RWPE2 (cell line): ENCODE results near the gene DNAH3.
"Not testable (repeated sequence)": the region's sequence is repeated elsewhere in the genome, so short reads cannot be mapped to it uniquely, and the experiment has no call there.

Source experiments
- ATAC-seq: fragments of 200-7000 bp; cut with Tn5 transposase; 3 replicates; pipeline ENCODE4 v1.9.1; 2021; ENCODE audit warnings: low read depth
- DNase-seq: peaks from one replicate; pipeline ENCODE4 v3.0.0-alpha.2; 2020; ENCODE audit warnings: low spot score
- H3K27ac ChIP-seq: fragments of 450-650 bp; 2 replicates; pipeline ENCODE4 v1.5.1; 2017; ENCODE audit warnings: mild to moderate bottlenecking; ENCODE audit not compliant: poor library complexity, severe bottlenecking
- H3K27me3 ChIP-seq: fragments of 250-450 bp; sonication (Bioruptor Pico); 2 replicates; pipeline ENCODE4 v1.5.1; 2021; ENCODE audit warnings: mild to moderate bottlenecking, moderate library complexity; ENCODE audit not compliant: insufficient read depth, poor library complexity, severe bottlenecking
- H3K36me3 ChIP-seq: fragments of 250-450 bp; sonication (Bioruptor Pico); 2 replicates; pipeline ENCODE4 v1.5.1; 2020; ENCODE audit warnings: low read depth, mild to moderate bottlenecking, moderate library complexity
- H3K4me1 ChIP-seq: fragments of 250-450 bp; sonication (Bioruptor Pico); 2 replicates; pipeline ENCODE4 v1.5.1; 2021; ENCODE audit warnings: mild to moderate bottlenecking, moderate library complexity; ENCODE audit not compliant: insufficient read depth, poor library complexity, severe bottlenecking
- H3K4me3 ChIP-seq: fragments of 250-450 bp; sonication (Bioruptor Pico); 2 replicates; pipeline ENCODE4 v1.5.1; 2021; ENCODE audit warnings: mild to moderate bottlenecking, moderate library complexity; ENCODE audit not compliant: severe bottlenecking
- H3K9me3 ChIP-seq: fragments of 250-450 bp; sonication (Bioruptor Pico); 2 replicates; pipeline ENCODE4 v1.5.1; 2021; ENCODE audit warnings: mild to moderate bottlenecking, moderate library complexity; ENCODE audit not compliant: severe bottlenecking
- TF ChIP-seq, protein P1 (sequence below): fragments of 450-650 bp; IDR thresholded peaks from one replicate; pipeline ENCODE4 v1.5.1; 2017; ENCODE audit warnings: mild to moderate bottlenecking, moderate library complexity; ENCODE audit not compliant: poor library complexity, severe bottlenecking

Gene DNAH3

DNA sequence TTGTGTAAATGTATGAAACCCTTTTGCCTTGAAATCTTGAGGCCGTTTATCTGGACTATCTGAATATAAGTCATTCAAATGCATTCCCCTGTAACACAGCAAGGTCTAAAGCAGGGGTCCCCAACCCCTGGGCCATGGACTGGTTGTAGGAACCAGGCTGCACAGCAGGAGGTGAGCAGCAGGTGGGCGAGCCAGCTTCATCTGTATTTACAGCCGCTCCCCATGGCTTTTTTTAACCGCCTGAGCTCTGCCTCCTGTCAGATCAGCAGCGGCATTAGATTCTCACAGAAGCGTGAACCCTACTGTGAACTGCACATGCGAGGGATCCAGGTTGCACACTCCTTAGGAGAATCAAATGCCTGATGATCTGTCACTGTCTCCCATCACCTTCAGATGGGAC is 24.1 kb downstream of the DNAH3 start:
- ATAC-seq (no peak), DNase-seq (no peak)
- Histone ChIP-seq H3K27ac (no peak overlapping the region), H3K9me3 (no peaks in the 10 kb centered on the region), H3K4me3 (no peak overlapping the region), H3K36me3 (no peaks in the 10 kb centered on the region), H3K4me1 (no peaks in the 10 kb centered on the region), H3K27me3 (no peaks in the 10 kb centered on the region)
- TF ChIP-seq, protein P1, sequence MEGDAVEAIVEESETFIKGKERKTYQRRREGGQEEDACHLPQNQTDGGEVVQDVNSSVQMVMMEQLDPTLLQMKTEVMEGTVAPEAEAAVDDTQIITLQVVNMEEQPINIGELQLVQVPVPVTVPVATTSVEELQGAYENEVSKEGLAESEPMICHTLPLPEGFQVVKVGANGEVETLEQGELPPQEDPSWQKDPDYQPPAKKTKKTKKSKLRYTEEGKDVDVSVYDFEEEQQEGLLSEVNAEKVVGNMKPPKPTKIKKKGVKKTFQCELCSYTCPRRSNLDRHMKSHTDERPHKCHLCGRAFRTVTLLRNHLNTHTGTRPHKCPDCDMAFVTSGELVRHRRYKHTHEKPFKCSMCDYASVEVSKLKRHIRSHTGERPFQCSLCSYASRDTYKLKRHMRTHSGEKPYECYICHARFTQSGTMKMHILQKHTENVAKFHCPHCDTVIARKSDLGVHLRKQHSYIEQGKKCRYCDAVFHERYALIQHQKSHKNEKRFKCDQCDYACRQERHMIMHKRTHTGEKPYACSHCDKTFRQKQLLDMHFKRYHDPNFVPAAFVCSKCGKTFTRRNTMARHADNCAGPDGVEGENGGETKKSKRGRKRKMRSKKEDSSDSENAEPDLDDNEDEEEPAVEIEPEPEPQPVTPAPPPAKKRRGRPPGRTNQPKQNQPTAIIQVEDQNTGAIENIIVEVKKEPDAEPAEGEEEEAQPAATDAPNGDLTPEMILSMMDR = no peak

DNA sequence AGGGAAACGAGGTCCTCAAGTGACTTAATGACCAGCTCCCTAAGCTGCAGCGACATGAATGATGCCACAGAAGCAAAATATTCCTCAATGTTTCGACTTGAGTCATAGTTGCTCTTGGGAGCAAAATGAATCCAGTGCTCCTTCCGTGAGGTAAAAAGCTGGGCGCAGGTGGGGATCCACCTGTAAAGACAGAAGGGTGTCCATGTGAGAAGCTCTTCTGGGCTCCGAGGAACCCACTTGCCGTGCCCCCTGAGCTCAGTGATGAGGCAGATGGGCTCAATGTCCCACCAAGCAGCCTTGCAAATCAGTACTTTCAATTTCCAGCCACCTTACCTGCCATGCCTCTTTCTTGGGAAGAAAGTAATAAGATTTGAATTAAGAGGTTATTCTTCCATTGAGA is 25.5 kb downstream of the DNAH3 start:
- no peaks in the 10 kb centered on the region for H3K9me3 ChIP-seq
- no peak for ATAC-seq
- no peak overlapping the region for H3K4me3 ChIP-seq
- no peak for DNase-seq
- no peaks in the 10 kb centered on the region for H3K27me3 ChIP-seq
- TF ChIP-seq, protein P1 = no peak
- no peak overlapping the region for H3K27ac ChIP-seq
- H3K36me3 ChIP-seq = no peaks in the 10 kb centered on the region
- no peaks in the 10 kb centered on the region for H3K4me1 ChIP-seq

DNA sequence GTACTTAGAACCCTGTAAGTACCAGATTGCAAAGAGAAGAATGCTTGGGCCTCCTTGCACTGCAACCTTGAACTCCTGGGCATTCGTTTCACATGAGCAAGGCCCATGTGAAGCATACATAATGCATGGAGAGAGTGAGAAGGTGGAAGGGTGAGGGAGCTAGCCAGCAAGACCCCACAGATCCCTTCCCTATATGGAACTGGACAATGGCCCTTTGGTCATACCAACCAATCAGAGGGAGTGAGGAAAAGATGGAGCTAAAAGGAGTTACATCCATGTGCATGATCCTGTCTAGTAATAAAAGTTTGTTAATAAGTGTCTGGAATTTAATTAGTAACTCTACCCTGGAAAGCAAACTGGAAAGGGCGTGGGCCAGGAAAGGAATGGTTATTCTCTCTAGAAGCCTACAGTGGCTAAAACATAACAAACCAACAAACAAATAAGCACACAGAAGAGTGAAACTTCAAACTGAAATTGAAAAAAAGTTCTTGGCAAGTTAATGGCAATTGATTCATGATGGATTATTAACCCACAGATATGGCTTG is 29.6 kb downstream of the DNAH3 start:
- DNase-seq (no peak), ATAC-seq (no peak)
- Histone ChIP-seq H3K27me3 (no peaks in the 10 kb centered on the region), H3K27ac (no peak overlapping the region), H3K4me3 (no peak overlapping the region), H3K36me3 (no peaks in the 10 kb centered on the region), H3K9me3 (no peaks in the 10 kb centered on the region), H3K4me1 (no peaks in the 10 kb centered on the region)
- TF ChIP-seq, protein P1 = no peak

DNA sequence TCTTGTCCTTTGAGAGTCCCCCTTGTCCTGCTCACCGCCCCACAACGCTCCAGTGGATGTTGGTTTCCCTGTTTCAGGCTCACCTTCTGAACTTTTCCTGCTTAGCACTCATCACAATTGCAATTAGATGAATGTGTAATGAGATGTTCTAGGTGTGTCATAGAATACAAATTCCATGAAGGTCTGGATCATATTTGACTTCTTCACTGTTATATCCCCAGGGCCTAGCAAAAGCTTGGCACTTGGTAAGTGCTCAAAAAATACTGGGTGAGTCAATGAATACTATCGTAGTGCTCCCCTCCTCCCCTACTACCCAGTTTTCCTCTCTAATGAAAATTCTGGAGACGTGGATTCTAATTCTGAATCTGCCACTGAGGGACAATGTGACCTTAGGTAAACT is 33.1 kb downstream of the DNAH3 start:
- no peak overlapping the region for H3K4me3 ChIP-seq
- TF ChIP-seq, protein P1 = no peak
- DNase-seq = no peak
- H3K36me3 ChIP-seq = no peaks in the 10 kb centered on the region
- no peaks in the 10 kb centered on the region for H3K27me3 ChIP-seq
- ATAC-seq = no peak
- no peak overlapping the region for H3K27ac ChIP-seq
- H3K9me3 ChIP-seq = no peaks in the 10 kb centered on the region
- H3K4me1 ChIP-seq = no peaks in the 10 kb centered on the region

DNA sequence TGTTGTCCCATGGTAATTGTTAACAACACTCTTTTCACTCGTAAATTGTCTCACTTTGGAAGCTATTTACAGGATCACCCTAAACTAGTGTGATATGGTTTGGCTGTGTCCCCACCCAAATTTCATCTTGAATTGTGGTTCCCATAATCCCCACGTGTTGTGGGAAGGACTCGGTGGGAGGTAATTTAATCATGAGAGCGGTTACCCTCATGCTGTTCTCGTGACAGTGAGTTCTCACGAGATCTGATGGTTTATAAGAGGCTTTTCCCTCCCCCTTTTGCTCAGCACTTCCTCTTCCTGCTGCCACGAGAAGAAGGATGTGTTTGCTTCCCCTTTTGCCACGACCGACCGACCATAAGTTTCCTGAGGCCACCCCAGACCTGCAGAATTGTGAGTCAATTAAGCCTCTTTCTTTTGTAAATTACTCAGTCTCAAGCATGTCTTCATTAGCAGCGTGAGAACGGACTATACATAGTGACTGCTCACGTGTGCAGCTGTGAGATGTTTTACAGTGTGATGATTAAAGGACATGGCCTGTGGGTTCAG is 34.4 kb downstream of the DNAH3 start:
- Histone ChIP-seq H3K4me1 (no peaks in the 10 kb centered on the region), H3K36me3 (no peaks in the 10 kb centered on the region), H3K4me3 (no peak overlapping the region), H3K9me3 (no peaks in the 10 kb centered on the region), H3K27ac (no peak overlapping the region), H3K27me3 (no peaks in the 10 kb centered on the region)
- DNase-seq = no peak
- TF ChIP-seq, protein P1 = no peak
- ATAC-seq = no peak

DNA sequence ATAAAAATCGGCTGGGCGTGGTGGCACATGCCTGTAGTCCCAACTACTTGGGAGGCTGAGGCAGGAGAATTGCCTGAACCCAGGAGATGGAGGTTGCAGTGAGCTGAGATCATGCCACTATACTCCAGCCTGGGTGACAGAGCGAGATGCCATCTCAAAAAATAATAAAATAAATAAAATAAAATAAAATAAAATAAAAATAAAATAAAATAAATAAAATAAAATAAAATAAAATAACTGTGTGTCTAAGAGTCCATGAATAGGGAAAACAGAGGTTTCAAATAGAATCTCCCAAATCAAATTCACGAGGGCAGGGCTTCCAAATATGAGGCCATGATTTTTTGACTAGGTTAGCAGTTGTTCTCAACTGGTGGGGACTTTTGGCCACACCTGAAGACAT is 35.1 kb downstream of the DNAH3 start:
- not testable (repeated sequence) for H3K4me1 ChIP-seq, H3K36me3 ChIP-seq, H3K4me3 ChIP-seq, H3K27me3 ChIP-seq, DNase-seq, H3K27ac ChIP-seq, H3K9me3 ChIP-seq, ATAC-seq
